ENCODE measurements around the gene PTH2. TPM values are rescaled to one million over a fixed set of nuclear protein-coding genes. Genes with fewer than 3 reads are reported as not detected.

The PTH2 gene
- total and polyA plus RNA-seq, 10 of the 15 experiments (the other 5 are each of a cell fraction or from before 2014, with no cell fraction given): not detected

- no peak for TF ChIP-seq ZNF622 (IDR thresholded peaks at IDR 0.05)
- peak; percentile 61 for TF ChIP-seq IKZF1 (conservative IDR thresholded peaks at IDR 0.05)
- no peak for TF ChIP-seq SREBF1 (IDR thresholded peaks at IDR 0.05; ENCODE audit: low read length)
- TF ChIP-seq ZNF384 (IDR thresholded peaks at IDR 0.05; ENCODE audit: borderline replicate concordance, low read depth, low read length): no peak
These were observed 31.5 kb downstream of the PTH2 start (continued) for GRCh38 chr19:49391581-49392399.

GRCh38 chr19:49390929-49391359 is 32.3 kb downstream of the PTH2 start:
- Histone ChIP-seq H3K27me3 (replicated peaks in 1 of 2; ENCODE audit: control insufficient read depth in 2 of 2, insufficient read depth in 2 of 2, low read length in 1 of 2) (no peaks in the 10 kb centered on the region), H3K79me2 (ENCODE audit: control insufficient read depth, insufficient read depth, low read length) (no peaks in the 10 kb centered on the region), H3K9me3 (replicated peaks; ENCODE audit: control insufficient read depth, insufficient read depth, low read length) (no peaks in the 10 kb centered on the region), H3K9ac (ENCODE audit: control insufficient read depth, insufficient read depth, low read length) (no peak overlapping the region), H4K20me1 (ENCODE audit: control insufficient read depth, insufficient read depth) (no peaks in the 10 kb centered on the region), H3K4me3 (no peak overlapping the region), H3K4me2 (ENCODE audit: control insufficient read depth, insufficient read depth) (no peak overlapping the region), H3K4me1 (ENCODE audit: control insufficient read depth, insufficient read depth, low read length) (no peaks in the 10 kb centered on the region; the same call in 1 of the 2 replicates), H2AFZ (ENCODE audit: control insufficient read depth, low read depth, low read length) (no peak overlapping the region), H3K27ac (ENCODE audit: control insufficient read depth, insufficient read depth) (no peak overlapping the region), H3K36me3 (ENCODE audit: control insufficient read depth in 2 of 2, insufficient read depth in 2 of 2, low read length in 1 of 2) (no peaks in the 10 kb centered on the region)
- ChIA-PET CTCF (interaction anchor here (0.6 to 5.7 kb wide), 38 partner anchors 10 to 293 kb away, joined by 3 to 68 read pairs (median 5); partner anchors contain the start of genes FLT3LG, GFY and PIH1D1), POLR2A (interaction anchor here (0.5 to 2.0 kb wide), 6 partner anchors 43 to 264 kb away, joined by 3 to 5 read pairs (median 4); partner anchors contain the start of gene PIH1D1), RAD21 (ENCODE audit: unreplicated experiment) (interaction anchor here (0.7 to 3.0 kb wide), 20 partner anchors 10 to 164 kb away, joined by 3 to 23 read pairs (median 4); partner anchors contain the start of genes FLT3LG and PIH1D1), SMC1A (ENCODE audit: uncharacterized antibody, unreplicated experiment) (interaction anchor here (0.6 to 2.9 kb wide), 18 partner anchors 13 to 165 kb away, joined by 3 to 15 read pairs (median 5); partner anchors contain the start of genes CD37, FLT3LG and PIH1D1)
- TF ChIP-seq EED (IDR thresholded peaks at IDR 0.05; ENCODE audit: low read depth) (no peak), RBBP5 (conservative IDR thresholded peaks at IDR 0.05) (no peak), CHD1 (IDR thresholded peaks at IDR 0.05; ENCODE audit: low read depth, low read length) (no peak), NR2C2 (IDR thresholded peaks at IDR 0.05; ENCODE audit: borderline replicate concordance, control insufficient read depth, insufficient read length, low read depth) (no peak), HCFC1 (IDR thresholded peaks at IDR 0.05; ENCODE audit: low read length) (no peak), JUND (IDR thresholded peaks at IDR 0.05; ENCODE audit: low read depth, low read length) (no peak), CEBPZ (IDR thresholded peaks at IDR 0.05; ENCODE audit: low read depth, low read length) (no peak), TARDBP (IDR thresholded peaks at IDR 0.05; ENCODE audit: borderline replicate concordance) (no peak)
- ATAC-seq: peak; percentile 60
- no peak for FAIRE-seq
- in situ Hi-C loops (cut with MboI) (loop anchor here (5.0 kb wide), 1 partner anchor 46 kb away; no protein-coding TSS in a partner anchor), intact Hi-C loops (cut with micrococcal nuclease; ENCODE audit: unreplicated experiment) (no loop called here)
- no peak for DNase-seq (ENCODE audit: low read depth, low spot score)
- WGBS (ENCODE audit: insufficient coverage, insufficient replicate concordance, low lambda C conversion rate, missing lambda C conversion rate): 1% methylated on average over 9 of the region's 9 CpGs
- BruUV-seq (replicated peaks): no TSS peak

Data from GM12878 (cell line).